IPS-20b (cell line): ENCODE measurements around the gene MS4A8.

ENCODE experiments used
- H3K27ac ChIP-seq: one replicate; pipeline ENCODE4 v1.5.1; 2013; ENCODE audit warnings: low read length
- H3K27me3 ChIP-seq: 2 replicates; pipeline ENCODE4 v1.6.1; 2013; ENCODE audit warnings: mild to moderate bottlenecking, low read length, inconsistent platforms; ENCODE audit not compliant: insufficient read depth
- H3K36me3 ChIP-seq: 2 replicates; pipeline ENCODE4 v1.6.1; 2013; ENCODE audit warnings: low read depth, mild to moderate bottlenecking, inconsistent platforms, low read length, moderate library complexity; ENCODE audit not compliant: insufficient read depth
- H3K4me1 ChIP-seq: 2 replicates; pipeline ENCODE4 v1.6.1; 2013; ENCODE audit warnings: mild to moderate bottlenecking, control low read depth, inconsistent platforms, low read length, moderate library complexity; ENCODE audit not compliant: insufficient read depth
- H3K4me3 ChIP-seq: 2 replicates; pipeline ENCODE4 v1.5.1; 2013; ENCODE audit warnings: mild to moderate bottlenecking, low read length, inconsistent platforms
- H3K9ac ChIP-seq: 2 replicates; pipeline ENCODE4 v1.6.1; 2013; ENCODE audit warnings: low read depth, mild to moderate bottlenecking, inconsistent platforms, low read length, moderate library complexity
- H3K9me3 ChIP-seq: 2 replicates; pipeline ENCODE4 v1.6.1; 2013; ENCODE audit warnings: mild to moderate bottlenecking, low read depth, low read length, inconsistent platforms; ENCODE audit not compliant: insufficient read depth

The MS4A8 gene

DNA sequence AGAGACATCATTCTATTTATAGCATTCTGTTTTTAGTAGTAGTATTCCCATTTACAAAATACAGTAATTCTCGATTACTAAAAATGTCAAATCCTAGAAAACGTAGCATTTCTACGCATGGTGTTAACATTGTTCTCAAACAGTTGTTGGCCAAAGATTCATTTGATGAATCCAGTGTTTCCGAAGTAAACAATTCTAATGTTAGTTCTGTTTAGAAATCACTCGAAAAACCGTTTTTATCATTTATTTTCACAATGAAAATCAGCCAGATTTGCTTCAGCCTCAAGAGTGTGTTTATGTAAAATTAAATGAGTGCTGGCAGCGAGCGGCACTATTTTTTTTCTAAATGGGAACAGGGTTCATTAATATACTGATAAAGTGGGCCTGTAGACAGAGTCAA is 32.2 kb downstream of the MS4A8 start:
- Histone ChIP-seq H3K4me3 (no peak overlapping the region), H3K27me3 (no peaks in the 10 kb centered on the region), H3K4me1 (no peaks in the 10 kb centered on the region), H3K36me3 (no peaks in the 10 kb centered on the region), H3K9ac (no peak overlapping the region), H3K9me3 (no peaks in the 10 kb centered on the region), H3K27ac (no peak overlapping the region)

DNA sequence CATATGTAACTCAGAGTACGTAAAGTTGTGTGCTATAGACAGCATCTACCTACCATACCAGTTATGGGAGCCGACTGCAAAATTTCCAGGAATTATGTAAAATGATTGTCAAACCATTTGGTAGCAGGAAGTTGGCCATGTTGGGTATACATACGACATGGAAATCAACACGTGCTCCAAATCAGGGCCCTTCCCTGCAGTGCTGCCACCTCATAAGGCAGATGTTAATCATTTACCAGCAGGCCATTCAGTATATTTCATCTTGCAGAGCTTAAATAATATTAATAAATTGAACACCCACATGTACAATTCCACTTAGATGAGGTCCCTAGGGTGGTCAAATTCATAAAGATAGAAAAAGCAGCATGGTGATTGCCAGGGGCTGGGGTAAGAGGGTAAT is 34.9 kb downstream of the MS4A8 start:
- H3K27me3 ChIP-seq: no peaks in the 10 kb centered on the region

GRCh38 chr11:60739114-60739513 is 39.7 kb downstream of the MS4A8 start:
- no peak overlapping the region for H3K4me3 ChIP-seq
- H3K9ac ChIP-seq: no peak overlapping the region
- H3K27ac ChIP-seq: no peak overlapping the region
- no peaks in the 10 kb centered on the region for H3K36me3 ChIP-seq
- no peaks in the 10 kb centered on the region for H3K9me3 ChIP-seq
- H3K4me1 ChIP-seq: no peaks in the 10 kb centered on the region
- H3K27me3 ChIP-seq: no peaks in the 10 kb centered on the region

More for the DNA sequence above, 34.9 kb downstream of the MS4A8 start:
- Histone ChIP-seq H3K4me1 (no peaks in the 10 kb centered on the region), H3K27ac (no peak overlapping the region), H3K36me3 (no peaks in the 10 kb centered on the region), H3K9ac (no peak overlapping the region), H3K4me3 (no peak overlapping the region), H3K9me3 (no peaks in the 10 kb centered on the region)

DNA sequence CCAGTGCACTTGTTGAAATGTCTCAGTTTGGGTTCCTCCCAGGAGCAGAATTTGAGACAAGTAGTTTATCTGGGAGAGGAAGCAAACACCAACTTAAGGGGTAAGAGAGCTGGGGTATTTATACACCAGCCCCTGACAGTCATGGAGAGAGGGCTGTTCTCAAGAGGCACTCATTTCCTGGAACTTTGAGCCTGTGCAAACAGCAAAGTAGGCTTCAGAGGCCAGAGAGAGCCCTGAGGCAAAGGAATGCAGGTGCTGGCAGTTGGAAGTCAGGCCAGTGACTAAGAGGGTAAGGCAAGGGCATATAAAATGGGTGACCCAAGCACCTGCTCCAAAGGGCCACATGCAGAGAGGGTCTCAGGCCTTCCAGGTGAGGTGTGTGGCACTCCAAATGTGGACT is 41.2 kb downstream of the MS4A8 start:
- no peaks in the 10 kb centered on the region for H3K36me3 ChIP-seq
- no peak overlapping the region for H3K9ac ChIP-seq
- H3K9me3 ChIP-seq: no peaks in the 10 kb centered on the region
- no peaks in the 10 kb centered on the region for H3K4me1 ChIP-seq
- no peak overlapping the region for H3K27ac ChIP-seq
- H3K27me3 ChIP-seq: no peaks in the 10 kb centered on the region
- H3K4me3 ChIP-seq: no peak overlapping the region

- no peaks in the 10 kb centered on the region for H3K36me3 ChIP-seq
- H3K27me3 ChIP-seq: no peaks in the 10 kb centered on the region
- no peaks in the 10 kb centered on the region for H3K4me1 ChIP-seq
- no peak overlapping the region for H3K27ac ChIP-seq
- no peaks in the 10 kb centered on the region for H3K9me3 ChIP-seq
- H3K9ac ChIP-seq: no peak overlapping the region
- H3K4me3 ChIP-seq: no peak overlapping the region
These were observed 42.0 kb downstream of the MS4A8 start for GRCh38 chr11:60741421-60741820.

- Histone ChIP-seq H3K9ac (no peak overlapping the region), H3K27ac (no peak overlapping the region), H3K36me3 (no peaks in the 10 kb centered on the region), H3K4me1 (no peaks in the 10 kb centered on the region), H3K9me3 (no peaks in the 10 kb centered on the region), H3K4me3 (no peak overlapping the region), H3K27me3 (no peaks in the 10 kb centered on the region)
These were observed 43.6 kb downstream of the MS4A8 start for GRCh38 chr11:60743058-60743457.

DNA sequence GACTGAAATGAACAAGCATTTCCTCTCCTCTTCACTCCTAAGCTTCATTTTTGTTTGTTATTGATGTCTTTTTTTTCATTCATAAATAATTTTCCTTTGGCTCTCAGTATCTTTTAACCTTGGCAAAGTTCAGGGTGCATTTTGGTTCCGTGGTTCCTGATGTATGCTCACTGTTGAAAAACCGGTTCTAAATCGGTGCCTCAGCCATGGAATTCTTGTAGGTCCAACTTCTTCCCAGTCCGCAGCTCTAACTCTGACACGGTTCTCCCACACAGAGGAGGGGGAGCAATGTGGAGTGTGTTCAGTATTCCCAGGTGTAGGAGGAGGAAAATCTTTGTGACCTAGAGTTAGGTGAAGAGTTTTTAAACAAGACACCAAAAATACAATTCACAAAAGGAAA is 44.7 kb downstream of the MS4A8 start:
- Histone ChIP-seq H3K36me3 (no peaks in the 10 kb centered on the region), H3K4me3 (no peak overlapping the region), H3K27ac (no peak overlapping the region), H3K9me3 (no peaks in the 10 kb centered on the region), H3K9ac (no peak overlapping the region), H3K4me1 (no peaks in the 10 kb centered on the region), H3K27me3 (no peaks in the 10 kb centered on the region)

DNA sequence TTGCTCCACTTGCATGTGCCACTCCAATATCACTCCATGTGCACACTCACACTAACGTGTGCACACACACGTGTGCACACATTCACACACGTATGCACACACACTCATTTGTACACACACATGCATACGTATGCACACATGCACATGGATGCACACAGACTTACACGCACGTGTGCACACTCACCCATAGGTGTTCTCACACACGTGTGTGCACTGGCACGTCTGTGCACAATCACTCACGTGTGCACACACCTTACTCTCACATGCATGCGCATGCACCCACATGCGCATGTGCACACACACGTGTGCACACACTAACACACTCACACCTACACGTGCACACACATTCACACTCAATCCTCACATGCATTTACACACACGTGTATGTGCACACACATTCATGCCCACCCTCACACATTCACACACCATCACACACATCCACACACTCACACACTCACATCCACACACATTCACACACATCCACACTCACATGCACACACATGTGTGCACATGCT is 48.0 kb downstream of the MS4A8 start:
- H3K4me3 ChIP-seq: no peak overlapping the region
- no peak overlapping the region for H3K27ac ChIP-seq
- H3K4me1 ChIP-seq: no peaks in the 10 kb centered on the region
- no peaks in the 10 kb centered on the region for H3K27me3 ChIP-seq
- H3K9me3 ChIP-seq: no peaks in the 10 kb centered on the region
- no peaks in the 10 kb centered on the region for H3K36me3 ChIP-seq
- H3K9ac ChIP-seq: no peak overlapping the region

- Histone ChIP-seq H3K4me3 (no peak overlapping the region), H3K4me1 (no peaks in the 10 kb centered on the region), H3K36me3 (no peaks in the 10 kb centered on the region), H3K9me3 (no peaks in the 10 kb centered on the region), H3K27me3 (no peaks in the 10 kb centered on the region), H3K9ac (no peak overlapping the region), H3K27ac (no peak overlapping the region)
These were observed 48.8 kb downstream of the MS4A8 start for GRCh38 chr11:60748225-60748624.

DNA sequence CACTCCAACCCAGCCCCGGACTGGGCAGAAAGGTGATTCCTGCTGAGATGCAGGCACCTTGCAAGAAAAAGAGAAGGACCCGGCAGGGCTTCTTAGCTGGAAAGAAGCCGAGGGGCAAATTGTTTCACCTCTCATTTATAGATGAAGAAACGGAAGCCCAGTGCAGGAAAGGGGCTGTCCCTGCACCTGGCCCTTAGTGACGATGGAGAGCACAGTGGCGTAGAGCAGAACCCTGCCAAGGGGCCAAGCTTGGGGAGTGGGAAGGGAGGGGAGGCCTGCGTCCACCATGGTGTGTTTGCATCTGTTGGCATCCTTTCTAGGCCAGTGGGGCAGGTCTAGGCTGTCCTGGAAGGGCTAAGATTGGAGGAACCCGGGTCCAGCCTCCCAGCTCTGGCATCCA is 49.4 kb downstream of the MS4A8 start:
- H3K36me3 ChIP-seq: no peaks in the 10 kb centered on the region
- no peaks in the 10 kb centered on the region for H3K9me3 ChIP-seq
- no peak overlapping the region for H3K27ac ChIP-seq
- H3K4me3 ChIP-seq: no peak overlapping the region
- H3K9ac ChIP-seq: no peak overlapping the region
- H3K27me3 ChIP-seq: no peaks in the 10 kb centered on the region
- no peaks in the 10 kb centered on the region for H3K4me1 ChIP-seq

- Histone ChIP-seq H3K36me3 (no peaks in the 10 kb centered on the region), H3K4me3 (no peak overlapping the region), H3K27me3 (no peaks in the 10 kb centered on the region), H3K27ac (no peak overlapping the region), H3K9ac (no peak overlapping the region), H3K9me3 (no peaks in the 10 kb centered on the region), H3K4me1 (no peaks in the 10 kb centered on the region)
These were observed 51.5 kb downstream of the MS4A8 start for GRCh38 chr11:60750911-60751310.

DNA sequence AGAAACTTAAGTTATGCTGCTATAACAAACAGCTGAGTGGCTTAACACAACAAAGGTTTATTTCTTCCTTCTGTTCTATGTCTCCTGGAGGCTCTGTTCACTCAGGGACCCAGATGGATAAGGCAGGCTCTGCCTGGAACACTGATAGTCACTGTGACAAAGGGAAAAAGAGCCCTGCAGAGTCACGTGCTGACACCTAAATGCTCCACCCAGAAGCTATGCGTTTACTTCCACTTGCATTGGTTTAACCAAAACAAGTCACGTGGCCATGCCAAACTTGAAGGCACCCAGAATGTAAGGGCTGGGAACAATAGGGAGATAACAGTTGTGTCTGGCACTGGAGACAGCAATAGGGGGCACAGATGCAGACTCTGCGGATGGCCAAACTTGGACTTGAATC is 53.9 kb downstream of the MS4A8 start:
- no peak overlapping the region for H3K4me3 ChIP-seq
- H3K27me3 ChIP-seq: no peaks in the 10 kb centered on the region
- no peak overlapping the region for H3K27ac ChIP-seq
- no peaks in the 10 kb centered on the region for H3K9me3 ChIP-seq
- H3K4me1 ChIP-seq: no peaks in the 10 kb centered on the region
- H3K9ac ChIP-seq: no peak overlapping the region
- no peaks in the 10 kb centered on the region for H3K36me3 ChIP-seq

- Histone ChIP-seq H3K36me3 (no peaks in the 10 kb centered on the region), H3K9ac (no peak overlapping the region), H3K9me3 (no peaks in the 10 kb centered on the region), H3K4me3 (no peak overlapping the region), H3K27ac (no peak overlapping the region), H3K27me3 (no peaks in the 10 kb centered on the region), H3K4me1 (no peaks in the 10 kb centered on the region)
These were observed 55.5 kb downstream of the MS4A8 start for GRCh38 chr11:60754887-60755286.
